Activated CD4-positive, alpha-beta T cell treated with anti-CD3 and anti-CD28 coated beads for 4 hours (primary cell): ENCODE results near the gene FBRS.

Experiments used
- DNase-seq, 2 donors: peaks; one replicate each; pipeline ENCODE4 v3.0.0-alpha.2; 2020

Gene FBRS

GRCh38 chr16:30645727-30646126 lies 12.5 kb upstream of the FBRS start:
- no peak for DNase-seq

GRCh38 chr16:30647274-30647571 lies 11.0 kb upstream of the FBRS start:
- DNase-seq, result no peak

GRCh38 chr16:30649725-30650368 lies 8.4 kb upstream of the FBRS start:
- DNase-seq, result no peak

GRCh38 chr16:30650369-30651123 lies 7.7 kb upstream of the FBRS start, which contains the start of gene PRR14:
TSS of gene PRR14 (plus strand) at chr16:30650960. CDS start at chr16:30651646, 686 bp downstream.
- DNase-seq, result peak; percentile 97 to 99

- peak; percentile 65 to 75 for DNase-seq
These were observed 6.9 kb upstream of the FBRS start for GRCh38 chr16:30651124-30652004.

- no peak for DNase-seq
These were observed 6.3 kb upstream of the FBRS start for GRCh38 chr16:30652005-30652296.

- DNase-seq, result no peak
These were observed 5.5 kb upstream of the FBRS start for GRCh38 chr16:30652718-30653117.

- DNase-seq, result no peak
These were observed 3.4 kb upstream of the FBRS start for GRCh38 chr16:30654856-30655255.

GRCh38 chr16:30655815-30656347 lies 2.4 kb upstream of the FBRS start:
- no peak for DNase-seq

- no peak for DNase-seq
These were observed 1.8 kb upstream of the FBRS start for GRCh38 chr16:30656388-30656787.

- DNase-seq, result no peak
These were observed 1.0 kb upstream of the FBRS start for GRCh38 chr16:30656974-30657865.

- peak in 1 of 2 donors; percentile 95 for DNase-seq
These were observed 688 bp downstream of the FBRS start for GRCh38 chr16:30658731-30659506.

- peak; percentile 45 to 54 for DNase-seq
These were observed 1.5 kb downstream of the FBRS start for GRCh38 chr16:30659507-30660423.

GRCh38 chr16:30660424-30661261 lies 2.4 kb downstream of the FBRS start:
- peak; percentile 78 to 83 for DNase-seq

- no peak for DNase-seq
These were observed 4.2 kb downstream of the FBRS start for GRCh38 chr16:30662449-30662848.

- no peak for DNase-seq
These were observed 4.8 kb downstream of the FBRS start for GRCh38 chr16:30663038-30663437.

GRCh38 chr16:30663820-30664219 lies 5.6 kb downstream of the FBRS start:
- DNase-seq, result no peak

GRCh38 chr16:30664616-30665109 lies 6.4 kb downstream of the FBRS start:
- no peak for DNase-seq

GRCh38 chr16:30665155-30665829 lies 7.1 kb downstream of the FBRS start:
- no peak for DNase-seq
